ENCODE measurements around the gene MBOAT1. TPM values are rescaled to one million over a fixed set of nuclear protein-coding genes. Genes with fewer than 3 reads are reported as not detected.

MBOAT1 gene
- total RNA-seq, 1 donor from 2014 or later: 1.1 TPM

- Mint-ChIP-seq H3K9me3 (ENCODE audit: low read depth) (no peaks in the 10 kb centered on the region), H3K27me3 (ENCODE audit: low read depth) (no peaks in the 10 kb centered on the region), H3K4me3 (ENCODE audit: unreplicated experiment) (no peak overlapping the region), H3K36me3 (ENCODE audit: low read depth) (no peaks in the 10 kb centered on the region), H3K27ac (ENCODE audit: unreplicated experiment) (no peak overlapping the region), H3K4me1 (ENCODE audit: low read depth) (no peaks in the 10 kb centered on the region)
- no peak for TF ChIP-seq CTCF (IDR thresholded peaks at IDR 0.05)
- DNase-seq (ENCODE audit: low spot score): no peak
Measured at GRCh38 chr6:20221421-20221820, 9.2 kb upstream of the MBOAT1 start.

GRCh38 chr6:20220359-20220758, 8.1 kb upstream of the MBOAT1 start:
- TF ChIP-seq CTCF (IDR thresholded peaks at IDR 0.05): no peak
- H3K27ac Mint-ChIP-seq (ENCODE audit: unreplicated experiment): no peak overlapping the region
- DNase-seq (ENCODE audit: low spot score): no peak
- H3K36me3 Mint-ChIP-seq (ENCODE audit: low read depth): no peaks in the 10 kb centered on the region
- no peak overlapping the region for H3K4me3 Mint-ChIP-seq (ENCODE audit: unreplicated experiment)
- H3K4me1 Mint-ChIP-seq (ENCODE audit: low read depth): no peaks in the 10 kb centered on the region
- H3K27me3 Mint-ChIP-seq (ENCODE audit: low read depth): no peaks in the 10 kb centered on the region
- H3K9me3 Mint-ChIP-seq (ENCODE audit: low read depth): no peaks in the 10 kb centered on the region

DNA sequence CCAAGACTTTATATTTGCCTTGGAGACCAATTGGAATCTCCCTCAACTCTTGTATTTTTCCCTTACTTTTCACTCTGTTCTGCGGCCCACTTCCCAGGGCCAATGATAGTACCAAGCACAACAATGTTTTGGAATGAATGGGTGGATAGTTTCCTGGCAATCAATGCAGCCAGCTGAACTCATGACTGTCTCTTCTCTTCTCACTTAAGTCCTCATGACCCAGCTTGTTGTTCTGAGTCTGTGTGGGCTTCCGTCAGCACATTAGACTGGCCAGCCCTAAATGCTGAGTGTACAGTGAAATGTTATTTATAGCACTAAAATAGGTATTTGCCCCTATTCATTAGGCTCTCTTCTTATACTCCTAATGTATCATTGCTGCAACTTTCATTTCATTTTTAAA, 5.6 kb upstream of the MBOAT1 start:
- Mint-ChIP-seq H3K27ac (ENCODE audit: unreplicated experiment) (no peak overlapping the region), H3K4me3 (ENCODE audit: unreplicated experiment) (no peak overlapping the region), H3K4me1 (ENCODE audit: low read depth) (peaks cover 7% of the 10 kb centered on the region), H3K27me3 (ENCODE audit: low read depth) (no peaks in the 10 kb centered on the region), H3K36me3 (ENCODE audit: low read depth) (no peaks in the 10 kb centered on the region), H3K9me3 (ENCODE audit: low read depth) (no peaks in the 10 kb centered on the region)
- DNase-seq (ENCODE audit: low spot score): no peak
- no peak for TF ChIP-seq CTCF (IDR thresholded peaks at IDR 0.05)

DNA sequence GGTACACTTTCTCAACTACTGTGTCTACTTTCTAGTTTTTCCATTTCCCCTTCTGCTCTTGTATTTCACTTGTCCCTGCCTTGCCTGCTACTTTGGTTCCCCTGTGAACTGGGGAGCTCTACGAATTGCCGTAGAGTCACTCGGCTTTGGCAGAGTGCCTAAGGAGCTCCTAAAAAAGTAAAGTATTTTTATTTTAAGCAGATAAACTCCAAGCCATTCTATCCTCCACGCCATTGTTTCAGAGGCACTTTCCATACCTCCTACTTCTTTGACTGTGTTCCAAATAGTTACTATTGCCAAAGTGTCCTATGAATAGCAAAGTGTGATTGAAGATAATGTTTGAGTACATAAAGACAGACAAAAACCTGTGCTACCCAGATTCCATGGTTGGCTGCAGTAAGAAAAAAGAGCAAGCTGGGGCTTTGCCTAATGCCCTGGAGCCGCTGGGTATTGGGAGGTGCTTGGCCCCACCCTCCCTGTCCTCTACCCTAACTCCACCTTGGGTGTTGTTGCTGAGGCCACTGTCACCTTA, 5.1 kb upstream of the MBOAT1 start:
- TF ChIP-seq CTCF (IDR thresholded peaks at IDR 0.05): no peak
- DNase-seq (ENCODE audit: low spot score): no peak
- H3K4me3 Mint-ChIP-seq (ENCODE audit: unreplicated experiment): no peak overlapping the region

GRCh38 chr6:20215310-20215709, 3.0 kb upstream of the MBOAT1 start:
- TF ChIP-seq CTCF (IDR thresholded peaks at IDR 0.05): no peak
- DNase-seq (ENCODE audit: low spot score): no peak
- no peaks in the 10 kb centered on the region for H3K36me3 Mint-ChIP-seq (ENCODE audit: low read depth)
- H3K9me3 Mint-ChIP-seq (ENCODE audit: low read depth): no peaks in the 10 kb centered on the region
- no peak overlapping the region for H3K27ac Mint-ChIP-seq (ENCODE audit: unreplicated experiment)
- H3K4me3 Mint-ChIP-seq (ENCODE audit: unreplicated experiment): no peak overlapping the region
- H3K4me1 Mint-ChIP-seq (ENCODE audit: low read depth): peaks cover 19% of the 10 kb centered on the region
- H3K27me3 Mint-ChIP-seq (ENCODE audit: low read depth): no peaks in the 10 kb centered on the region

More for the DNA sequence above, 5.1 kb upstream of the MBOAT1 start:
- Mint-ChIP-seq H3K4me1 (ENCODE audit: low read depth) (peaks cover 9% of the 10 kb centered on the region), H3K27ac (ENCODE audit: unreplicated experiment) (no peak overlapping the region), H3K27me3 (ENCODE audit: low read depth) (no peaks in the 10 kb centered on the region), H3K36me3 (ENCODE audit: low read depth) (no peaks in the 10 kb centered on the region), H3K9me3 (ENCODE audit: low read depth) (no peaks in the 10 kb centered on the region)
